Mucosa of stomach (tissue), 1 donor: ENCODE results near the gene NPAS3.

Experiments
- H3K27me3 ChIP-seq: one replicate; pipeline ENCODE4 v1.7.0; 2013; ENCODE audit warnings: mild to moderate bottlenecking, low read length; ENCODE audit not compliant: control insufficient read depth, insufficient read depth
- H3K36me3 ChIP-seq: one replicate; pipeline ENCODE4 v1.7.0; 2013; ENCODE audit warnings: low read length; ENCODE audit not compliant: control insufficient read depth, insufficient read depth
- H3K4me1 ChIP-seq: one replicate; pipeline ENCODE4 v1.7.0; 2013; ENCODE audit warnings: mild to moderate bottlenecking, low read length; ENCODE audit not compliant: control insufficient read depth, insufficient read depth
- H3K4me3 ChIP-seq: one replicate; pipeline ENCODE4 v1.7.0; 2013; ENCODE audit warnings: low read length
- H3K9ac ChIP-seq: one replicate; pipeline ENCODE4 v1.7.0; 2013; ENCODE audit warnings: mild to moderate bottlenecking, low read length, moderate library complexity
- H3K9me3 ChIP-seq: one replicate; pipeline ENCODE4 v1.7.0; 2013; ENCODE audit warnings: mild to moderate bottlenecking, low read length, moderate library complexity; ENCODE audit not compliant: control insufficient read depth
- donor health status: Pancreatic carcinoma.

Gene NPAS3

DNA sequence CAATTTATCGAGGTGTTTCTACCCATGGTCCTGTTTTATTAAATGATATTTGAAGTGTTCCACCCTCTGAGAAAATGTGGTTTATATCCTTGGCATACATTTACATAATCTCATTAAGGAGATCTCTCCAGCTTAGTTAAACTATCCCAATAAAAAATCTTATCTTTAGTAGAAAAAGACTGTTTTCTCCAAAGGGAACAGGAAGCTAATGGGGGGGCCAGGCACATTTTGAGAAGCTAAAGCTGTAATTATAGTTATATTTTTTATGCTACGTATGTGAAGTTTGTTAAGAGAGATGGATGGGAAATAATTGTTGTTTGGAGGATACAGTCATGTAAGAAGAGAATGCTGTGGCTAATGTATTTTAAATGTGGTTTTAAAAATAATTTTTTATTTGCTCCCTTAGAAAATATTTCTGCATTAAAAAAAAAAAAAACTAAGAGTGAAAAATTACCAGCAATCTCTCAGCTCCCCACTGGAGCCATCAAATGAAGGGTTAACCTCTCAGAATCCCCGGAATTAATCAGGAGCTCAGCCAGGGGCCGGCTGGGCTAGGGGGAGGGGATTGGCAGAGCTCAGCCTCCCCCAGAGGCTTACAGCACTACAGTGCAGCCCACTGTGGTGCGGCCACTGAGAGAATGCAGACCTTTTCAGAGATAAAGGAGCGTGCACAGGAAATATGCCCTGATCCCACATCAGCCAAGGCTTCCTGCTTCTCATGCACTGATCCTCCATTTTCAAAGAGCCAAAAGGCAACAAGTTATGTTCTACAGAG is 826.4 kb downstream of the NPAS3 start:
- Histone ChIP-seq H3K27me3 (no peaks in the 10 kb centered on the region), H3K4me3 (no peak overlapping the region), H3K9me3 (no peaks in the 10 kb centered on the region), H3K9ac (no peak overlapping the region), H3K4me1 (no peaks in the 10 kb centered on the region), H3K36me3 (no peaks in the 10 kb centered on the region)

DNA sequence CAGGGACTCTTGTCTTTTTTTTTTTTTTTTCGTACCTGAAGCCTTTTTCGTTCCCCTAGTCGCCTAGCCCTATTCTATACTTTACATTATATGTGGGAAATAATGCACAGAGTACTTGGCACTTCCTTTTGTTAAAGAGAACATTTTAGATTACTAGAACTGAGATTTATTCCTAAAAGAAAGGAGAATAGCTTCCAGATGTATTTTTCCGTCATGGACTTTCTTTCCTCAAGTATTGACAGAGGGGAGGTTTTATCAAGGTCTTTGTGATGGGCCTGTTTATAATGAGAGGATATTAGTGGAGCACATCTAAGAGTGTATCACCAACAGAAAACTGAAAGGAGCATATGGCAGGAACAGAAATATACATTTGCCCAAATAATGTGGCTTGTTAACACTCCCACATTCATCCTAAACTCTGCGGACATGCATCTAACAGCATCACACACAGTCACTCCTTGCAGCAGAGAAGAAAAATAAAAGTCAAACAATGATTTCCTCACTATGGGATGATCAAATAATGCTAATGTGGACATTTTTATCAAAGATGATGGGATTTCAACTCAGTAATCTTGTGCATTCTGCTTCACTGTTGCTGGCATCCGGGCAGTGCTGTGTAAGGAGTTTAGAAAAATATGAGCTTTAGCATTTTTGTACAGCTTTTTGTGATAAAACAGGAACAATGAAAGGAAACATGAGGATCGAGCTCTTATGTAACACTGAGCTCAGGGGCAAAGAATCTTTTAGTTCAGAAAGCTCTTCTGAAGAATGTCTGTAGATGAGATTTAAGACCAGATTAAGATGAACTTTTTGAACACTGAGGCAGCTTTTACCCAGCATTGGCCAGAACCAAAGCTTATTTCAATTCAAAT is 829.1 kb downstream of the NPAS3 start:
- no peaks in the 10 kb centered on the region for H3K27me3 ChIP-seq
- no peak overlapping the region for H3K4me3 ChIP-seq
- H3K4me1 ChIP-seq, result no peaks in the 10 kb centered on the region
- no peak overlapping the region for H3K9ac ChIP-seq
- no peaks in the 10 kb centered on the region for H3K36me3 ChIP-seq
- no peaks in the 10 kb centered on the region for H3K9me3 ChIP-seq

- H3K4me1 ChIP-seq, result no peaks in the 10 kb centered on the region
- no peaks in the 10 kb centered on the region for H3K36me3 ChIP-seq
- no peaks in the 10 kb centered on the region for H3K9me3 ChIP-seq
- no peak overlapping the region for H3K9ac ChIP-seq
- H3K4me3 ChIP-seq, result no peak overlapping the region
- H3K27me3 ChIP-seq, result no peaks in the 10 kb centered on the region
Observed at GRCh38 chr14:33768458-33768830, 829.8 kb downstream of the NPAS3 start.

GRCh38 chr14:33773205-33774030 is 834.7 kb downstream of the NPAS3 start:
- H3K9ac ChIP-seq, result no peak overlapping the region

DNA sequence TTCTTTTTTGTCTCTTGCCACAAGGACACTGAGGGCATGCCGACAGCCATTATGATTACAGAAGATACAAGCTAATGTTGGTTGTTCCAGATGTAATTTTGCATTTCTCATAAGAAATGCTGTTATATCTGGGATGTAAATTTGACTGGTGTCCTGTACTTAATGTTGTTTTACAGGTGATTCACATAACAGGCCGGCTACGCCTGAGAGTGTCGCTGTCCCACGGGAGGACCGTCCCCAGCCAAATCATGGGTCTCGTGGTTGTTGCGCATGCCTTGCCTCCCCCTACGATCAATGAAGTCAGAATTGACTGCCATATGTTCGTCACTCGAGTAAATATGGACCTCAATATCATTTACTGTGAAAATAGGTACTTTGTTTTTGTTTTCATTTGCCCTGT is 835.5 kb downstream of the NPAS3 start:
- no peak overlapping the region for H3K9ac ChIP-seq
- no peaks in the 10 kb centered on the region for H3K4me1 ChIP-seq
- no peaks in the 10 kb centered on the region for H3K9me3 ChIP-seq
- no peaks in the 10 kb centered on the region for H3K27me3 ChIP-seq
- no peak overlapping the region for H3K4me3 ChIP-seq
- H3K36me3 ChIP-seq, result no peaks in the 10 kb centered on the region

More at GRCh38 chr14:33773205-33774030, 834.7 kb downstream of the NPAS3 start:
- no peaks in the 10 kb centered on the region for H3K9me3 ChIP-seq
- H3K36me3 ChIP-seq, result no peaks in the 10 kb centered on the region
- no peak overlapping the region for H3K4me3 ChIP-seq
- H3K4me1 ChIP-seq, result no peaks in the 10 kb centered on the region
- H3K27me3 ChIP-seq, result no peaks in the 10 kb centered on the region

GRCh38 chr14:33774723-33775470 is 836.2 kb downstream of the NPAS3 start:
- H3K27me3 ChIP-seq, result no peaks in the 10 kb centered on the region
- no peaks in the 10 kb centered on the region for H3K4me1 ChIP-seq
- H3K4me3 ChIP-seq, result no peak overlapping the region
- no peak overlapping the region for H3K9ac ChIP-seq
- no peaks in the 10 kb centered on the region for H3K36me3 ChIP-seq
- H3K9me3 ChIP-seq, result no peaks in the 10 kb centered on the region

GRCh38 chr14:33776871-33777270 is 838.2 kb downstream of the NPAS3 start:
- no peak overlapping the region for H3K9ac ChIP-seq
- no peak overlapping the region for H3K4me3 ChIP-seq
- no peaks in the 10 kb centered on the region for H3K9me3 ChIP-seq
- no peaks in the 10 kb centered on the region for H3K36me3 ChIP-seq
- H3K4me1 ChIP-seq, result no peaks in the 10 kb centered on the region
- no peaks in the 10 kb centered on the region for H3K27me3 ChIP-seq

DNA sequence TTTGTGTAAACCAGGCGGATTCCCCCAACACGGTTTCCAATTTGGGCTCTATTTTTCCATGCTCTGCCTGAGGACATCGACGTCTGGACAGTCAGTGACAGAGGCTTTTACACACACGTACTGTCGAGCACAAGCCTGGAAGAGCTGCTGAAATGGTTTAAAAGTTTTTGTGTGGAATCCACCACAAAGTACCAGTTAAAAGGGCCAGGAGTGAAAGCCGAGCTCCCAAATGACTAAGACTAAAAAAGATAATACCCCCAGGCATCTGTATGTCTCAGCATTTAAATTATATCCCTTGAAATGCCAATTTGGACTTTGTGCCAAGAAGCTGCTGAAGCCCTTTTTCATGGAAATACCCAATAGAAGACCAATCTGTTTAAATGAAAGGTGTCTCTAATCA is 839.0 kb downstream of the NPAS3 start:
- Histone ChIP-seq H3K4me1 (no peaks in the 10 kb centered on the region), H3K27me3 (no peaks in the 10 kb centered on the region), H3K4me3 (no peak overlapping the region), H3K9me3 (no peaks in the 10 kb centered on the region), H3K36me3 (no peaks in the 10 kb centered on the region), H3K9ac (no peak overlapping the region)

DNA sequence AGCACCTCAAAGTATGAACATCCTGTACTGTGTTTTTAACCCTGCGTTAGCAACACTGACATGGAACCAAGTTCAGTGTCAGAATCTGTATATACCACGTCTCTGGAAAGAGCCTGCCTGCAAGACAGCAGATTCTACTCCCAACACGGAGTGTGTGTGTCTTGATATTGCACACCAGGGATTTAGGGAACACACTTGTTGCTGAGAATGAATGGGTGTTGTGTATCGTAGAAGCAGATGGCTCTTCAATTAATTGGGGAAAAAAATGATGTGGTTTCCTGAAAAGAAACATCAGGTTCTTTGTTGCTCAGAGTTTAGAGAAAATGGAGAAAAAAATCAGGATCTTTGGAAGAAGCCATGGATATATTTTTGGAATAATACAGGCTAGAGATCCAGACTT is 841.4 kb downstream of the NPAS3 start:
- H3K4me1 ChIP-seq, result no peaks in the 10 kb centered on the region
- no peak overlapping the region for H3K4me3 ChIP-seq
- no peaks in the 10 kb centered on the region for H3K9me3 ChIP-seq
- H3K27me3 ChIP-seq, result no peaks in the 10 kb centered on the region
- H3K36me3 ChIP-seq, result no peaks in the 10 kb centered on the region
- H3K9ac ChIP-seq, result no peak overlapping the region

DNA sequence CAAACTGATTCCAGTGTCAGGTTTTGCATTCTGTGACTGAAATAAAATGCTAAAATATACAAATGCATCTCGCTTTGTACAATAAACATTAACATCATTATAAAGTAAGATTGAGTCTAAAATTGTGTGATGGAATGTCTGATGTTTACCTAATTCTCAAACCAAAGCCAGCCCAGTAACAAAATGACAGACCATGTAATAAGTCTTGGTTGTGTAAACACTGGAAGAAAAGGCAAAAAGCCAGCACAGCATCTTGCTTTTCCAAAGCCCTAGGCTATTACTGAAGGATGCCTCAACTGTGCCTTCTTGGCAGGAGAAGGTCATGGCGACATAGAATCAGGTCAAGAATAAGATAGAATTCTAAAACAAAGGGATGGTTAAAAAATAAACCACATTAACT is 842.6 kb downstream of the NPAS3 start:
- Histone ChIP-seq H3K4me3 (no peak overlapping the region), H3K36me3 (no peaks in the 10 kb centered on the region), H3K4me1 (no peaks in the 10 kb centered on the region), H3K9ac (no peak overlapping the region), H3K27me3 (no peaks in the 10 kb centered on the region), H3K9me3 (no peaks in the 10 kb centered on the region)

DNA sequence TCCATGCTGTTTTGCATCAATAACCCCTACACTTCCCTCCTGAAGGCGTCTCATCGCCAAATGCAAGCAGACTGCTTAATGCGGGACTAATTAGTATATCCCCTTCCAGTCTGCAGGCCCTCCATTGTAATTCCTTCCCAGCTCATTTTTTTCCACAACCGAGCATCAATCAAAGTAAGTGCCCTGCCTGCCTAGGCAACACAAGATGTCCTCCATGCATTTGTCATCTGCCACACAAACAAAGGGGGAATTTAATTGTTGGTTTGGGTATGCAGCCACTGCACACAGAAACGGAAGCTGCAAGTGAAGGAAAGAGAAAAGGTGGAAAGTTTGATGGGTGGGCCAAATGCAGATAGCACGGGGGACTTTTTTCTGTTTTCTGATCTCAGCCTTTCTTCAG is 844.2 kb downstream of the NPAS3 start:
- H3K9ac ChIP-seq, result no peak overlapping the region
- H3K36me3 ChIP-seq, result no peaks in the 10 kb centered on the region
- H3K9me3 ChIP-seq, result no peaks in the 10 kb centered on the region
- no peaks in the 10 kb centered on the region for H3K27me3 ChIP-seq
- H3K4me3 ChIP-seq, result no peak overlapping the region
- no peaks in the 10 kb centered on the region for H3K4me1 ChIP-seq
